WTC11 (cell line): ENCODE measurements around the gene IGFBP1. TPM values are rescaled to one million over a fixed set of nuclear protein-coding genes. Genes with fewer than 3 reads are reported as not detected.
"Not testable (repeated sequence)": the region's sequence is repeated elsewhere in the genome, so short reads cannot be mapped to it uniquely, and the experiment has no call there.

Experiments used
- ATAC-seq: fragments of 200-7000 bp; cut with Tn5 transposase; 2 replicates; pipeline ENCODE4 v1.10.0; 2021; ENCODE audit warnings: mild to moderate bottlenecking, moderate library complexity
- CTCF ChIA-PET: fragments of 300-600 bp; sonication (Branson Sonifier 250); formaldehyde crosslinking; loops from one replicate; lab custom pipeline; 2021; ENCODE audit warnings: antibody characterized with exemption; lab: Charles Lee
- POLR2A ChIA-PET: fragments of 350-600 bp; sonication (Branson Sonifier 250); formaldehyde crosslinking; loops from one replicate; lab custom pipeline; 2021; ENCODE audit warnings: antibody characterized with exemption; lab: Charles Lee
- DNase-seq: peaks from one replicate; pipeline ENCODE4 v3.0.0; 2021; ENCODE audit warnings: low spot score
- H3K27ac Mint-ChIP-seq: 2 replicates; pipeline ENCODE4 v1.8.0; 2021; ENCODE audit warnings: mixed read lengths
- H3K27me3 Mint-ChIP-seq: 2 replicates; pipeline ENCODE4 v1.8.0; 2021; ENCODE audit warnings: low read depth, mild to moderate bottlenecking, moderate library complexity, mixed read lengths
- H3K36me3 Mint-ChIP-seq: 2 replicates; pipeline ENCODE4 v1.8.0; 2021; ENCODE audit warnings: mixed read lengths
- H3K4me1 Mint-ChIP-seq: 2 replicates; pipeline ENCODE4 v1.8.0; 2022; ENCODE audit warnings: mixed read lengths
- H3K4me3 Mint-ChIP-seq: 2 replicates; pipeline ENCODE4 v1.8.0; 2021; ENCODE audit warnings: mild to moderate bottlenecking, moderate library complexity, mixed read lengths
- H3K9me3 Mint-ChIP-seq: 2 replicates; pipeline ENCODE4 v1.8.0; 2021; ENCODE audit warnings: mixed read lengths
- ATF2 ChIP-seq: sonication (generic); formaldehyde crosslinking; IDR thresholded peaks from 2 replicates; pipeline ENCODE4 v1.8.1; 2022; ENCODE audit warnings: low read depth, missing genetic modification reagents, borderline replicate concordance
- IRF2 ChIP-seq: sonication (generic); formaldehyde crosslinking; IDR thresholded peaks from 2 replicates; pipeline ENCODE4 v1.8.0; 2022; ENCODE audit warnings: low read depth, missing genetic modification reagents, borderline replicate concordance
- MAX ChIP-seq: sonication (generic); formaldehyde crosslinking; IDR thresholded peaks from 2 replicates; pipeline ENCODE4 v1.8.0; 2022; ENCODE audit warnings: mild to moderate bottlenecking, missing genetic modification reagents
- MXD4 ChIP-seq: fragments of 250-450 bp; sonication (Bioruptor Pico); IDR thresholded peaks from 2 replicates; pipeline ENCODE4 v1.8.0; 2021; ENCODE audit warnings: mild to moderate bottlenecking, moderate library complexity, borderline replicate concordance
- NFYB ChIP-seq: sonication (generic); formaldehyde crosslinking; conservative IDR thresholded peaks from 2 replicates; pipeline ENCODE4 v1.8.0; 2022; ENCODE audit warnings: low read depth, missing genetic modification reagents
- USF2 ChIP-seq: sonication (generic); formaldehyde crosslinking; IDR thresholded peaks from 2 replicates; pipeline ENCODE4 v1.8.1; 2023; ENCODE audit warnings: mild to moderate bottlenecking, missing genetic modification reagents, moderate library complexity
- ZNF121 ChIP-seq: sonication (generic); formaldehyde crosslinking; IDR thresholded peaks from 2 replicates; pipeline ENCODE4 v1.8.0; 2023; ENCODE audit warnings: missing genetic modification reagents
- ZSCAN18 ChIP-seq: fragments of 250-450 bp; sonication (Bioruptor Pico); IDR thresholded peaks from 2 replicates; pipeline ENCODE4 v2.1.2; 2022; ENCODE audit warnings: mild to moderate bottlenecking, moderate library complexity
- total RNA-seq: library from RNA; stranded (reverse); gene quantifications from 3 replicates; pipeline ENCODE4 v1.2.3, GENCODE V29; 2021

Gene IGFBP1
- total RNA-seq, 1 experiment from 2014 or later: 0.37 TPM

DNA sequence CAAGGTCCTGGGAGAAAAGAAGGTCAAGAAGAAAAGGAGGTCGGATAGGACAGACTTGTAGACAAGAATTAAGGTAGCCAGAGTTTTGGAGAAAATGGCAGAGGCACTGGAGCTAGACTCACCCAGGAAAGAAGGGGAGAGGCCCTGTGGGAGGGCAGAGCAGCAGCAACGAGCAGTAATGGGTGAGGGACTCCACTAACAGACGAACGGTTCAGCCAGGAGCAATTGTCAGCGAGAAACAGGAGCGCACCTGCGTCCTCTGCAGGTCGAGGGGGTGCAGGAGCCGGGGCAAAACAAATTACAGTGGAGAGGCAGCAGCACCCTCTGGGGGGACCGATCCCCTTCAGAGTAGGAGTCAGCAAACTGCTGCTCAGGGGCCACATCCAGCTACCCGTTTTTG is 51.3 kb downstream of the IGFBP1 start (continued):
- TF ChIP-seq MXD4 (CRISPR knock-in tag) (no peak), ZNF121 (CRISPR knock-in tag) (no peak), ZSCAN18 (CRISPR knock-in tag) (no peak)

DNA sequence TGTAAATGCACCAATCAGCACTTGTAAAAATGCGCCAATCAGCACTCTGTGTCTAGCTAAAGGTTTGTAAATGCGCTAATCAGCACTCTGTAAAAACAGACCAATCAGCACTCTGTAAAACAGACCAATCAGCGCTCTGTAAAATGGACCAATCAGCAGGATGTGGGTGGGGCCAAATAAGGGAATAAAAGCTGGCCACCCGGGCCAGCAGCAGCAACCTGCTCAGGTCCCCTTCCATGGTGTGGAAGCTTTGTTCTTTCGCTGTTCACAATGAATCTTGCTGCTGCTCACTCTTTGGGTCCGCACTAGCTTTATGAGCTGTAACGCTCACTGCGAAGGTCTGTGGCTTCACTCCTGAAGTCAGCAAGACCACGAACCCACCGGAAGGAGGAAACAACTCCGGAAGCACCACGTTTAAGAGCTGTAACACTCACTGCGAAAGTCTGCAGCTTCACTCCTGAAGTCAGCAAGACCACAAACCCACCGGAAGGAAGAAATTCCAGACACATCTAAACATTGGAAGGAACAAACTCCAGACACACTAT is 52.0 kb downstream of the IGFBP1 start:
- H3K27me3 Mint-ChIP-seq, H3K36me3 Mint-ChIP-seq, ATAC-seq, H3K4me1 Mint-ChIP-seq, H3K27ac Mint-ChIP-seq, POLR2A ChIA-PET: not testable (repeated sequence)
- peaks cover 11% of the 10 kb centered on the region for H3K9me3 Mint-ChIP-seq
- CTCF ChIA-PET: interaction anchor here (3.6 kb wide), 1 partner anchor 18 kb away, joined by 16 read pairs; the partner anchor contains the start of gene IGFBP3
- peak; percentile 37; the same call in 1 of the 2 replicates for TF ChIP-seq NFYB (CRISPR knock-in tag)
- TF ChIP-seq, all 79 proteins: peak for 1; not testable (repeated sequence) for 78
- not testable (repeated sequence) for DNase-seq, H3K4me3 Mint-ChIP-seq

GRCh38 chr7:45940939-45941338 is 52.7 kb downstream of the IGFBP1 start:
- POLR2A ChIA-PET: no interaction called here
- ATAC-seq (no peak), DNase-seq (no peak)
- Mint-ChIP-seq H3K4me1 (0 out of 2 replicates have a peak, but pooled peaks cover 2% of the 10 kb centered on the region), H3K9me3 (peaks cover 11% of the 10 kb centered on the region), H3K27me3 (no peaks in the 10 kb centered on the region), H3K4me3 (no peak overlapping the region), H3K36me3 (peaks cover 2% of the 10 kb centered on the region; the same call in 1 of the 2 replicates)
- CTCF ChIA-PET: interaction anchor here (0.9 kb wide), 1 partner anchor 23 kb away, joined by 4 read pairs; no protein-coding TSS in a partner anchor
- TF ChIP-seq ZNF121 (CRISPR knock-in tag): no peak
- no peak for TF ChIP-seq ATF2
- no peak for TF ChIP-seq USF2 (CRISPR knock-in tag)
- no peak for TF ChIP-seq IRF2 (CRISPR knock-in tag)
- no peak for TF ChIP-seq MAX
- TF ChIP-seq, all 79 proteins: peak for 0
- H3K27ac Mint-ChIP-seq: no peak overlapping the region

Other genes with a start within 250 kb of the IGFBP1 start
- gene CCDC201, start 15.4 kb upstream of the IGFBP1 start, total RNA-seq: not detected in 3 replicates
- 2.9 to 4.9 TPM (median 4.3 TPM) in 3 replicates for gene IGFBP3, start 32.8 kb downstream of the IGFBP1 start, total RNA-seq